WI38 (cell line): ENCODE results near the gene UTP14C.
A peak's percentile ranks its signal among the peaks of the same experiment; 100 is the strongest.

Experiments
- H3K4me3 ChIP-seq: 2 replicates; pipeline ENCODE4 v1.5.1; 2011; ENCODE audit warnings: low read depth, mild to moderate bottlenecking, control low read depth, low read length
- CTCF ChIP-seq: IDR thresholded peaks from 2 replicates; pipeline ENCODE4 v1.5.1; 2012; ENCODE audit warnings: low read depth, mild to moderate bottlenecking, control low read depth, low read length

UTP14C gene

DNA sequence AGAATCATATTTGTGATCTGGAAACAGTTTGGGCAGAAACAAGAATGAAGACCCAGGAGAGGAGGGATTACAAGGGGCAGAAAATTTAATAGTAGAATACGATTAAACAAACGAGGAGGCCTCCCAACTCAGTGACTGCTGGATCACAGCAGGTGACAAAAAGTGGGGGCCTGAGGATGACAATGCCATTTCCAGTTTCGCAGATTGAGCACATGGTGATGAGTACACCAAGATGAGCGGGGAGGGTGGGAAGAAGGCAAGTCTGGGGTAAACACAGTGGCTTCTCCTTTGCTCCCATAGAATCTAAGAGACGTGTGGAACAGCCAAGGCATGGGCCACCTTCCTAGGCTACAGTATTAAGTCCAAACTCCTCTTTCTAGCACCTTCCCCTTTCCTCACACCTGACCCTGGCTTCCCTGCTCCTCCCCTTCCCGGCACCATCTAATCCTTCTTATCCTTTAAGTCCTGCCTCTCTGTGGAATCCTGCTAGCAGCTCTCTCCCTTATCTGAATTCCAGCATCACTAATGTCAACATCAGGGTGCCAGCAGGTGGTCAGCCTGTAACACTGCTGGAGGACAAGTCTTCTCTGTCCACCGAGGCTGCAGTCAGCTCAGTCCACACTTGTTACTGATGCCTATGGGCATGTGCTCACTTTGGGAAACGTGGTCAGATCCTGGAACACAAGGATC is 26.7 kb upstream of the UTP14C start:
- TF ChIP-seq CTCF, result no peak
- H3K4me3 ChIP-seq, result no peak overlapping the region

DNA sequence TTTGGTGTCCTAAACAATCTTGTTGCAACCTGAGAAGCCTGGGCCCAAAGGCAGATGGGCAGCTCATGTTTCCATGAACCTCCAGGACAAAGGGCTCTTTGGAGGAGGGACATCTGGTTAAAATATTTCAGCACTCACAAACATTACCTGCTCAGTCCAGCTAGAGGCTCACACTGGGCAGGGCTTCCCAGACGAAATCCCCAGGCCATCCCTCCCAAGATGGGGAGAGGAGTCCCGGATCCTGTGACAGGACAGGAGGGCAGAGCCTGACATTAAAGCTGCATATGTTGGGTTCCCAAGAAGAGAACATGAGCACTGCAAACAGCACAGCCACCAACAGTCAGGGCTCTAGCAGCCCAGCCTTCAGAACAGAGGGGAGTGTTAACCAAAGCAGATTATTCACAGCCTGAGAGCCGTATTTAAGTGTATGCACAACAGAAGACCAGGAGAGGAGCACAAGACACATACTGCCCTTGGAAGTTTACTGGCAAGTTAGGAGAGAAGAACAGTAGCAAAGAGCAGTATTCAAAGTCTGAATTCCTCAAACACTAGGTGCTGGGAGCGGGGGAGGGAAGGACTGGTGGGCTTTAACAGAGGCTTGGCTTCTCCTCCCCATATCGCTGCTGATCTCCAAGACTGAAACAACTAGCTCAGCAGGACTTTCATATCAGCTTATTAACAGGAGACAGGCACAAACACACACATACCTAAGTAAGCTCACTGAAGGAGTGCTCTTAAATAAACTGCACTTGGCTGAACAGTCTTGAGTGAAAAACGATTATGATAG is 25.6 kb upstream of the UTP14C start:
- H3K4me3 ChIP-seq, result no peak overlapping the region
- TF ChIP-seq CTCF, result no peak

DNA sequence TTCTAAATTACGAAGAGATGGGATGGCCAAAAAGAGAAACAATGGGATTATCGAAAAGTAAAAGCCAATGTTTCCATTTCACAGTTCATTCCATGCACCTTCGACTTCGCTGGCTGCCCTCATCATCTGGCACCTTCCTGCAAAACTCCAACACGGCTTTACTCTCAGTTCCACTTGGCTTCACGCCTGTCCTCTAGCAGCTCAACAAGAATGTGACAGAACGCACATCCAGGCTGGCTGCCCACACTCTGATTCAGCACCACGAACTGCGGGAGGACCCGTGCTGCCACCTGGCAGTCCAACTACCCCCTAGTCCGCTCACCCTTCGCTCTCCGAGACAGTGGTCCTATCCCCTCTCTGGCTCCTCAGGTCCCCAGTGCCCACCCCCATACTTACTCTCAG is 25.0 kb upstream of the UTP14C start:
- no peak for TF ChIP-seq CTCF
- no peak overlapping the region for H3K4me3 ChIP-seq

DNA sequence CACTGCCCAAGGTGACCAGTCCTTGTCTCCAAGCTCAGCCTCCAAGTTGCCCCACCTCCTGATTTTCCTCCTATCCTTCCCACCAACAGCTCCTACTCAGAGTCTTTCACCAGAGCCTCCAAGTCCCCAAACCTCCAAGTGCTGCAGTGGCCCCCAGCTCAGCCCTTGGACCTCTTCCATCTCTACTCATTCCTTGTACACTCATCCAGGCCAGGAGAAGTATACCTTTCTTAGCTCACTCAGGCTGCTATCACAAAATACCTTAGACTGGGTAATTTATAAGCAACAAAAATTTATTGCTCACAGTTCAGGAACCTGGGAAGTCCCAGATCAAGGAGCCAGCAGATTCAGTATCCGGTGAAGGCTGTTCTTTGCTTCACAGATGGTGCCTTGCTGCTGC is 24.6 kb upstream of the UTP14C start:
- no peak for TF ChIP-seq CTCF
- no peak overlapping the region for H3K4me3 ChIP-seq

GRCh38 chr13:52001120-52001731 is 23.3 kb upstream of the UTP14C start:
- no peak overlapping the region for H3K4me3 ChIP-seq
- peak; percentile 51 for TF ChIP-seq CTCF

GRCh38 chr13:52002361-52002760 is 22.1 kb upstream of the UTP14C start:
- H3K4me3 ChIP-seq, result no peak overlapping the region
- no peak for TF ChIP-seq CTCF

DNA sequence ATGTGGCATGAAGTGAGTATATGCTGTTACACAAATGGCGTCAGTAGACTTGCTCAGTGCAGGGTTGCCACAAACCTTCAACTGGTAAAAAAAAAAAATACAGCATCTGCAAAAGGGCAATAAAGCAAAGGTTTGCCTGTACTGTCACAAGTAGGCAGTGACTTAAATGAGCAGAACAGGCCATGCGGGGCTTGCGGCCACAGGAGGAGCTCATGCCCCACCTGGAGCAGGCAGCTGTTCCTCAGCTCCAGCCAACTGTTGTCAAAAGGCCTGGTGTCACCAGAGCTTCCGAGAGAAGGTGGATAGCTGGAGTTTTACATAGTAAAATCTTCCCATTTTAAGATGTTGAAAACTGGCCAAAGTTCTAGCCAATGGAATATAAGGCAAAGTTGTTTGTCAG is 20.9 kb upstream of the UTP14C start:
- no peak overlapping the region for H3K4me3 ChIP-seq
- TF ChIP-seq CTCF, result no peak
